Loucy (cell line): ENCODE measurements around the gene SYNPO.

Experiments
- CTCF ChIP-seq: fragments of 200-600 bp; sonication (generic); conservative IDR thresholded peaks from 2 replicates; pipeline ENCODE4 v1.5.1; 2014; ENCODE audit warnings: mild to moderate bottlenecking, antibody characterized with exemption, low read length
- EZH2phosphoT487 ChIP-seq: fragments of 200-600 bp; IDR thresholded peaks from 2 replicates; pipeline ENCODE4 v1.6.1; 2018; ENCODE audit warnings: antibody characterized with exemption, mild to moderate bottlenecking, moderate library complexity, borderline replicate concordance

GRCh38 chr5:150676578-150676977 lies 36.1 kb downstream of the SYNPO start:
- TF ChIP-seq CTCF = no peak
- no peak for TF ChIP-seq EZH2phosphoT487
